ENCODE data around the gene SEMA5B. TPM values are rescaled to one million over a fixed set of nuclear protein-coding genes. Genes with fewer than 3 reads are reported as not detected.

The SEMA5B gene
- polyA plus RNA-seq, 2 donors: 0.19 to 0.28 TPM

GRCh38 chr3:123060054-123060453 is 32.5 kb upstream of the SEMA5B start:
- Histone ChIP-seq H3K4me1 (ENCODE audit: control insufficient read depth in 2 of 2, insufficient read depth in 2 of 2, low read length in 1 of 2) (no peaks in the 10 kb centered on the region), H3K4me3 (ENCODE audit: low read depth in 1 of 2, low read length in 2 of 2) (no peak overlapping the region), H3K9me3 (ENCODE audit: control insufficient read depth in 2 of 2, insufficient read depth in 1 of 2, low read depth in 1 of 2, low read length in 1 of 2) (peaks cover 0 to 4% of the 10 kb centered on the region in 2 donors), H3K36me3 (ENCODE audit: control insufficient read depth in 2 of 2, insufficient read depth in 2 of 2, low read length in 1 of 2) (no peaks in the 10 kb centered on the region), H3K27me3 (ENCODE audit: control insufficient read depth in 1 of 2, insufficient read depth in 2 of 2, low read length in 2 of 2) (no peaks in the 10 kb centered on the region), H3K27ac (ENCODE audit: low read depth in 2 of 2, low read length in 1 of 2) (no peak overlapping the region)

GRCh38 chr3:123058505-123058904 is 30.9 kb upstream of the SEMA5B start:
- WGBS, 2 donors: 82 to 94% methylated on average over 5 of the region's 5 CpGs
- Histone ChIP-seq H3K9me3 (ENCODE audit: control insufficient read depth in 2 of 2, insufficient read depth in 1 of 2, low read depth in 1 of 2, low read length in 1 of 2) (peaks cover 0 to 4% of the 10 kb centered on the region in 2 donors), H3K27ac (ENCODE audit: low read depth in 2 of 2, low read length in 1 of 2) (no peak overlapping the region), H3K36me3 (ENCODE audit: control insufficient read depth in 2 of 2, insufficient read depth in 2 of 2, low read length in 1 of 2) (no peaks in the 10 kb centered on the region), H3K4me3 (ENCODE audit: low read depth in 1 of 2, low read length in 2 of 2) (no peak overlapping the region), H3K27me3 (ENCODE audit: control insufficient read depth in 1 of 2, insufficient read depth in 2 of 2, low read length in 2 of 2) (no peaks in the 10 kb centered on the region), H3K4me1 (ENCODE audit: control insufficient read depth in 2 of 2, insufficient read depth in 2 of 2, low read length in 1 of 2) (no peaks in the 10 kb centered on the region)

GRCh38 chr3:123055352-123055751 is 27.8 kb upstream of the SEMA5B start:
- no peak overlapping the region for H3K4me3 ChIP-seq (ENCODE audit: low read depth in 1 of 2, low read length in 2 of 2)
- no peaks in the 10 kb centered on the region for H3K4me1 ChIP-seq (ENCODE audit: control insufficient read depth in 2 of 2, insufficient read depth in 2 of 2, low read length in 1 of 2)
- H3K27me3 ChIP-seq (ENCODE audit: control insufficient read depth in 1 of 2, insufficient read depth in 2 of 2, low read length in 2 of 2): no peaks in the 10 kb centered on the region
- H3K9me3 ChIP-seq (ENCODE audit: control insufficient read depth in 2 of 2, insufficient read depth in 1 of 2, low read depth in 1 of 2, low read length in 1 of 2): no peaks in the 10 kb centered on the region
- H3K27ac ChIP-seq (ENCODE audit: low read depth in 2 of 2, low read length in 1 of 2): no peak overlapping the region
- no peaks in the 10 kb centered on the region for H3K36me3 ChIP-seq (ENCODE audit: control insufficient read depth in 2 of 2, insufficient read depth in 2 of 2, low read length in 1 of 2)
- WGBS, 2 donors: 81 to 83% methylated on average over 5 of the region's 5 CpGs

- no peaks in the 10 kb centered on the region for H3K4me1 ChIP-seq (ENCODE audit: control insufficient read depth in 2 of 2, insufficient read depth in 2 of 2, low read length in 1 of 2)
- no peaks in the 10 kb centered on the region for H3K9me3 ChIP-seq (ENCODE audit: control insufficient read depth in 2 of 2, insufficient read depth in 1 of 2, low read depth in 1 of 2, low read length in 1 of 2)
- WGBS, 2 donors: 85 to 92% methylated on average over 4 of the region's 4 CpGs
- H3K4me3 ChIP-seq (ENCODE audit: low read depth in 1 of 2, low read length in 2 of 2): no peak overlapping the region
- no peaks in the 10 kb centered on the region for H3K27me3 ChIP-seq (ENCODE audit: control insufficient read depth in 1 of 2, insufficient read depth in 2 of 2, low read length in 2 of 2)
- H3K36me3 ChIP-seq (ENCODE audit: control insufficient read depth in 2 of 2, insufficient read depth in 2 of 2, low read length in 1 of 2): no peaks in the 10 kb centered on the region
- H3K27ac ChIP-seq (ENCODE audit: low read depth in 2 of 2, low read length in 1 of 2): no peak overlapping the region
These were observed 27.4 kb upstream of the SEMA5B start for GRCh38 chr3:123054931-123055330.

- Histone ChIP-seq H3K4me1 (ENCODE audit: control insufficient read depth in 2 of 2, insufficient read depth in 2 of 2, low read length in 1 of 2) (no peaks in the 10 kb centered on the region), H3K36me3 (ENCODE audit: control insufficient read depth in 2 of 2, insufficient read depth in 2 of 2, low read length in 1 of 2) (no peaks in the 10 kb centered on the region), H3K4me3 (ENCODE audit: low read depth in 1 of 2, low read length in 2 of 2) (no peak overlapping the region), H3K27me3 (ENCODE audit: control insufficient read depth in 1 of 2, insufficient read depth in 2 of 2, low read length in 2 of 2) (no peaks in the 10 kb centered on the region), H3K27ac (ENCODE audit: low read depth in 2 of 2, low read length in 1 of 2) (no peak overlapping the region), H3K9me3 (ENCODE audit: control insufficient read depth in 2 of 2, insufficient read depth in 1 of 2, low read depth in 1 of 2, low read length in 1 of 2) (no peaks in the 10 kb centered on the region)
- 54 to 58% methylated on average over 5 of the region's 5 CpGs for WGBS, 2 donors
These were observed 26.7 kb upstream of the SEMA5B start for GRCh38 chr3:123054109-123054778.

GRCh38 chr3:123053107-123053506 is 25.5 kb upstream of the SEMA5B start:
- H3K4me3 ChIP-seq (ENCODE audit: low read depth in 1 of 2, low read length in 2 of 2): no peak overlapping the region
- no peaks in the 10 kb centered on the region for H3K9me3 ChIP-seq (ENCODE audit: control insufficient read depth in 2 of 2, insufficient read depth in 1 of 2, low read depth in 1 of 2, low read length in 1 of 2)
- no peaks in the 10 kb centered on the region for H3K4me1 ChIP-seq (ENCODE audit: control insufficient read depth in 2 of 2, insufficient read depth in 2 of 2, low read length in 1 of 2)
- WGBS, 2 donors: 66 to 74% methylated on average over 2 of the region's 2 CpGs
- H3K27ac ChIP-seq (ENCODE audit: low read depth in 2 of 2, low read length in 1 of 2): no peak overlapping the region
- H3K27me3 ChIP-seq (ENCODE audit: control insufficient read depth in 1 of 2, insufficient read depth in 2 of 2, low read length in 2 of 2): no peaks in the 10 kb centered on the region
- no peaks in the 10 kb centered on the region for H3K36me3 ChIP-seq (ENCODE audit: control insufficient read depth in 2 of 2, insufficient read depth in 2 of 2, low read length in 1 of 2)

GRCh38 chr3:123050666-123051065 is 23.1 kb upstream of the SEMA5B start:
- Histone ChIP-seq H3K4me3 (ENCODE audit: low read depth in 1 of 2, low read length in 2 of 2) (no peak overlapping the region), H3K36me3 (ENCODE audit: control insufficient read depth in 2 of 2, insufficient read depth in 2 of 2, low read length in 1 of 2) (no peaks in the 10 kb centered on the region), H3K9me3 (ENCODE audit: control insufficient read depth in 2 of 2, insufficient read depth in 1 of 2, low read depth in 1 of 2, low read length in 1 of 2) (no peaks in the 10 kb centered on the region), H3K27me3 (ENCODE audit: control insufficient read depth in 1 of 2, insufficient read depth in 2 of 2, low read length in 2 of 2) (no peaks in the 10 kb centered on the region), H3K4me1 (ENCODE audit: control insufficient read depth in 2 of 2, insufficient read depth in 2 of 2, low read length in 1 of 2) (no peaks in the 10 kb centered on the region), H3K27ac (ENCODE audit: low read depth in 2 of 2, low read length in 1 of 2) (no peak overlapping the region)
- 91 to 93% methylated on average over 2 of the region's 2 CpGs for WGBS, 2 donors

- H3K4me1 ChIP-seq (ENCODE audit: control insufficient read depth in 2 of 2, insufficient read depth in 2 of 2, low read length in 1 of 2): no peaks in the 10 kb centered on the region
- no peaks in the 10 kb centered on the region for H3K9me3 ChIP-seq (ENCODE audit: control insufficient read depth in 2 of 2, insufficient read depth in 1 of 2, low read depth in 1 of 2, low read length in 1 of 2)
- WGBS, 2 donors: 74 to 80% methylated on average over 13 of the region's 13 CpGs
- no peaks in the 10 kb centered on the region for H3K27me3 ChIP-seq (ENCODE audit: control insufficient read depth in 1 of 2, insufficient read depth in 2 of 2, low read length in 2 of 2)
- H3K27ac ChIP-seq (ENCODE audit: low read depth in 2 of 2, low read length in 1 of 2): no peak overlapping the region
- no peak overlapping the region for H3K4me3 ChIP-seq (ENCODE audit: low read depth in 1 of 2, low read length in 2 of 2)
- no peaks in the 10 kb centered on the region for H3K36me3 ChIP-seq (ENCODE audit: control insufficient read depth in 2 of 2, insufficient read depth in 2 of 2, low read length in 1 of 2)
These were observed 21.1 kb upstream of the SEMA5B start for GRCh38 chr3:123048480-123049237.

- Histone ChIP-seq H3K9me3 (ENCODE audit: control insufficient read depth in 2 of 2, insufficient read depth in 1 of 2, low read depth in 1 of 2, low read length in 1 of 2) (no peaks in the 10 kb centered on the region), H3K36me3 (ENCODE audit: control insufficient read depth in 2 of 2, insufficient read depth in 2 of 2, low read length in 1 of 2) (no peaks in the 10 kb centered on the region), H3K27me3 (ENCODE audit: control insufficient read depth in 1 of 2, insufficient read depth in 2 of 2, low read length in 2 of 2) (no peaks in the 10 kb centered on the region), H3K4me3 (ENCODE audit: low read depth in 1 of 2, low read length in 2 of 2) (no peak overlapping the region), H3K27ac (ENCODE audit: low read depth in 2 of 2, low read length in 1 of 2) (no peak overlapping the region), H3K4me1 (ENCODE audit: control insufficient read depth in 2 of 2, insufficient read depth in 2 of 2, low read length in 1 of 2) (no peaks in the 10 kb centered on the region)
- 91 to 96% methylated on average over 3 of the region's 3 CpGs for WGBS, 2 donors
These were observed 19.4 kb upstream of the SEMA5B start for GRCh38 chr3:123047062-123047319.
